A673 (cell line): Measurements from ENCODE around the gene NCBP2L.

ENCODE experiments used
- CTCF ChIP-seq: fragments of 300-800, 200-600 bp; sonication (generic); conservative IDR thresholded peaks from 2 replicates; pipeline ENCODE4 v1.5.1; 2017; ENCODE audit warnings: low read depth, mild to moderate bottlenecking, antibody characterized with exemption, low read length, moderate library complexity, mixed read lengths
- EZH2 ChIP-seq: fragments of 200-600 bp; sonication (generic); IDR thresholded peaks from 2 replicates; pipeline ENCODE4 v1.6.1; 2017; ENCODE audit warnings: borderline replicate concordance, low read depth, mild to moderate bottlenecking, mixed read lengths, antibody characterized with exemption, low read length; ENCODE audit not compliant: poor library complexity, severe bottlenecking

GRCh38 chrX:107760304-107761077, 17.0 kb upstream of the NCBP2L start:
- TF ChIP-seq CTCF = no peak
- TF ChIP-seq EZH2 = no peak
